NCI-H510A (cell line): Measurements from ENCODE around the gene ATP2C1.

ENCODE experiments used
- DNase-seq: peaks from one replicate; lab custom pipeline; 2025; lab: John Stamatoyannopoulos, UW

The ATP2C1 gene

DNA sequence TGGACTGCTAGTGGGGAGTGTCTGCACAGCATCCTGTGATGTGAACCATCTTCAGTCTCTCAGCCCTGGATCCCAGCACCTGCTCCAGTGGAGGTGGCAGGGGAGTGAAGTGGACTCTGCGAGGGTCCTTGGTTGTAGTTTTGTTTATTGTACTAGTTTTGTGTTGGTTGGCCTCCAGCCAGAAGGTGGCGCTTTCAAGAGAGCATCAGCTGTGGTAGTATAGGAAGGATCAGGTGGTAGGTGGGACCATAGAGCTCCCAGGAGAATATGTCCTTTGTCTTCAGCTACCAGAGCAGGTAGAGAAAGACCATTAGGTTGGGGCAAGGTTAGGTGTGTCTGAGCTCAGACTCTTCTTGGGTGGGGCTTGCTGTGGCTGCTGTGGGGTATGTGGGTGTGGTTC, 153.7 kb downstream of the ATP2C1 start:
- DNase-seq = no peak

DNA sequence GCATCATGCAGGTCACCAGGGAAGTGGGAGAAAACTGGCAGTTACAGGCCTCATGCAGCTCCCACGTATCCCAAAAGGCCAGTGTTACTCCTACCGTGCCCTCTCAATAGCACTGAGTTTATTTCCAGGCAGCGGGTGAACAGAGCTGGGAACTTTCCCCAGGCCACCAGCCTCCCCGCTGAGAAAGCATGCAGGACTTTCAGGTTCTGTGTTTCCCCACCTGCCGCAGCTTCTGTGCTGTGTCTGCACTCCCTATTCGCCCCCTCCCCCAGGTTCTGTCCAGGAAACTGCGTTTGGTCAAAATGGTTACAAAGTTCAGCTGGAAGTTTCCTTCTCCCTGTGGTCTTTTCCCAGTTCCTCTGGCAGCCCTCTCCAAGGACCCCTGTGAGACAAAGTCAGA, 154.1 kb downstream of the ATP2C1 start:
- DNase-seq = no peak

GRCh38 chr3:131050001-131050400, 156.1 kb downstream of the ATP2C1 start:
- DNase-seq = no peak

GRCh38 chr3:131053043-131053859, 159.4 kb downstream of the ATP2C1 start:
- DNase-seq = no peak
